ENCODE data around the gene SMARCA1.

Gene SMARCA1

GRCh38 chrX:129544780-129545179 lies 21.5 kb upstream of the SMARCA1 start:
- Histone ChIP-seq H3K4me3 (IDR thresholded peaks at IDR 0.05; ENCODE audit: insufficient read depth, low read depth, low read length) (no peak overlapping the region), H3K4me2 (no peak overlapping the region), H2AFZ (ENCODE audit: low read depth) (no peak overlapping the region), H3K79me2 (ENCODE audit: insufficient read depth, low read depth) (0 out of 2 replicates have a peak, but pooled peaks cover 3% of the 10 kb centered on the region), H3K9ac (no peak overlapping the region), H3K36me3 (ENCODE audit: insufficient read depth) (no peaks in the 10 kb centered on the region), H3K27me3 (ENCODE audit: insufficient read depth, low read depth) (no peaks in the 10 kb centered on the region), H3K27ac (no peak overlapping the region), H3K4me1 (ENCODE audit: low read depth, poor library complexity, severe bottlenecking) (peaks cover 6% of the 10 kb centered on the region), H4K20me1 (ENCODE audit: insufficient read depth) (no peaks in the 10 kb centered on the region)
- TF ChIP-seq, protein P1, sequence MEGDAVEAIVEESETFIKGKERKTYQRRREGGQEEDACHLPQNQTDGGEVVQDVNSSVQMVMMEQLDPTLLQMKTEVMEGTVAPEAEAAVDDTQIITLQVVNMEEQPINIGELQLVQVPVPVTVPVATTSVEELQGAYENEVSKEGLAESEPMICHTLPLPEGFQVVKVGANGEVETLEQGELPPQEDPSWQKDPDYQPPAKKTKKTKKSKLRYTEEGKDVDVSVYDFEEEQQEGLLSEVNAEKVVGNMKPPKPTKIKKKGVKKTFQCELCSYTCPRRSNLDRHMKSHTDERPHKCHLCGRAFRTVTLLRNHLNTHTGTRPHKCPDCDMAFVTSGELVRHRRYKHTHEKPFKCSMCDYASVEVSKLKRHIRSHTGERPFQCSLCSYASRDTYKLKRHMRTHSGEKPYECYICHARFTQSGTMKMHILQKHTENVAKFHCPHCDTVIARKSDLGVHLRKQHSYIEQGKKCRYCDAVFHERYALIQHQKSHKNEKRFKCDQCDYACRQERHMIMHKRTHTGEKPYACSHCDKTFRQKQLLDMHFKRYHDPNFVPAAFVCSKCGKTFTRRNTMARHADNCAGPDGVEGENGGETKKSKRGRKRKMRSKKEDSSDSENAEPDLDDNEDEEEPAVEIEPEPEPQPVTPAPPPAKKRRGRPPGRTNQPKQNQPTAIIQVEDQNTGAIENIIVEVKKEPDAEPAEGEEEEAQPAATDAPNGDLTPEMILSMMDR (conservative IDR thresholded peaks at IDR 0.05; ENCODE audit: low read depth, low read length), result no peak

GRCh38 chrX:129540722-129541184 lies 17.5 kb upstream of the SMARCA1 start:
- TF ChIP-seq, protein P1 (conservative IDR thresholded peaks at IDR 0.05; ENCODE audit: low read depth, low read length), result no peak
- Histone ChIP-seq H3K27me3 (ENCODE audit: insufficient read depth, low read depth) (no peaks in the 10 kb centered on the region), H3K4me1 (ENCODE audit: low read depth, poor library complexity, severe bottlenecking) (peaks cover 6% of the 10 kb centered on the region), H3K79me2 (ENCODE audit: insufficient read depth, low read depth) (0 out of 2 replicates have a peak, but pooled peaks cover 3% of the 10 kb centered on the region), H3K9ac (peak overlapping the region; percentile 44; the same call in 1 of the 2 replicates), H3K4me3 (IDR thresholded peaks at IDR 0.05; ENCODE audit: insufficient read depth, low read depth, low read length) (no peak overlapping the region), H3K27ac (no peak overlapping the region), H3K36me3 (ENCODE audit: insufficient read depth) (no peaks in the 10 kb centered on the region), H3K4me2 (peak overlapping the region; percentile 64), H4K20me1 (ENCODE audit: insufficient read depth) (no peaks in the 10 kb centered on the region), H2AFZ (ENCODE audit: low read depth) (no peak overlapping the region; the same call in 1 of the 2 replicates)

DNA sequence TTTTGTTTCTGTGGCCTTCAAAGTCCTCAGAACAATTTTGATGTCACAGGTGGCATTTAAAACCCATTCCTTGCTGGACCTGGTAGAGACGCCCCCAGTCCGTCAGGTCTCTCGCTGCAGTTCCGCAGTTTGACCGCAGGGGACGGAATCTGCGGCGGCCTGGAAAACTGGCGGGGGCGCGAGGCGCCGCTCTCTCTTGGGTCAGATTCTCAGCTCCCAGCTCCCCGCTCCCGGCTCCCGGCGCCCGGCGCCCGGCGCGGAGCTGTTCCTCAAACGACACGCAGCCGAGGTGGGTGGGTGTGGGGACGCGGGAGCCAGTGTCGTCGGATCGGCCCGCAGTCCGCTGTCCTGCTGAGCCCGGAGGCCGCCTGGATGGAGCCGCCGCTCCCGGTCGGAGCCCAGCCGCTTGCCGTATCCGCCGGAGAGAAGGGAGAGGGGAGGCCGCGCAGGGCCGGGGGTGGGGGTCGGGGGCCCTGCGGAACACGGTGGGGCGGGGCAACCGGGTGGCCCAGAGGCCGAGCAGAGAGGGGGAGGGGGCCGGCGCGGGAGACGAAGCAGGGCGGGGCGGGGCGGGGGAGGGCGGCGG lies 16.9 kb upstream of the SMARCA1 start, which contains the start of gene OCRL:
OCRL (plus strand) TSS at position 192 of the 586 bp plus-strand sequence; CDS start at position 373, 181 bp downstream.
- Histone ChIP-seq H3K36me3 (ENCODE audit: insufficient read depth) (no peaks in the 10 kb centered on the region), H3K4me2 (peak within 1 kb of the TSS; percentile 64), H3K27me3 (ENCODE audit: insufficient read depth, low read depth) (no peaks in the 10 kb centered on the region), H2AFZ (ENCODE audit: low read depth) (no peak within 1 kb of the TSS; the same call in 1 of the 2 replicates), H4K20me1 (ENCODE audit: insufficient read depth) (no peaks in the 10 kb centered on the region), H3K4me1 (ENCODE audit: low read depth, poor library complexity, severe bottlenecking) (peaks cover 6% of the 10 kb centered on the region), H3K27ac (peak within 1 kb of the TSS; percentile 44), H3K9ac (peak within 1 kb of the TSS; percentile 77; the same call in 1 of the 2 replicates), H3K79me2 (ENCODE audit: insufficient read depth, low read depth) (0 out of 2 replicates have a peak, but pooled peaks cover 3% of the 10 kb centered on the region), H3K4me3 (IDR thresholded peaks at IDR 0.05; ENCODE audit: insufficient read depth, low read depth, low read length) (no peak within 1 kb of the TSS)
- TF ChIP-seq, protein P1 (conservative IDR thresholded peaks at IDR 0.05; ENCODE audit: low read depth, low read length), result peak; percentile 61; the same call in 1 of the 2 replicates

- Histone ChIP-seq H3K4me1 (ENCODE audit: low read depth, poor library complexity, severe bottlenecking) (peaks cover 24% of the 10 kb centered on the region), H3K79me2 (ENCODE audit: insufficient read depth, low read depth) (no peaks in the 10 kb centered on the region), H3K9ac (no peak overlapping the region), H3K4me2 (no peak overlapping the region), H3K27me3 (ENCODE audit: insufficient read depth, low read depth) (no peaks in the 10 kb centered on the region), H3K27ac (no peak overlapping the region), H2AFZ (ENCODE audit: low read depth) (no peak overlapping the region), H3K4me3 (IDR thresholded peaks at IDR 0.05; ENCODE audit: insufficient read depth, low read depth, low read length) (no peak overlapping the region), H4K20me1 (ENCODE audit: insufficient read depth) (no peaks in the 10 kb centered on the region), H3K36me3 (ENCODE audit: insufficient read depth) (no peaks in the 10 kb centered on the region)
- TF ChIP-seq, protein P1 (conservative IDR thresholded peaks at IDR 0.05; ENCODE audit: low read depth, low read length), result no peak
Observed at GRCh38 chrX:129534816-129535578, 11.7 kb upstream of the SMARCA1 start.

Measured in KMS-11 (cell line).